BJ (cell line): ENCODE results near the gene PODXL. TPM values are rescaled to one million over a fixed set of nuclear protein-coding genes. Genes with fewer than 3 reads are reported as not detected.

Source experiments
- CTCF ChIA-PET: fragments of 350-600 bp; formaldehyde crosslinking; extraction: SDS; loops from one replicate; lab custom pipeline; 2021; ENCODE audit warnings: antibody characterized with exemption, inconsistent platforms; lab: Yijun Ruan, JAX
- POLR2A ChIA-PET: fragments of 300-600 bp; sonication (Branson Sonifier 250); formaldehyde crosslinking; extraction: SDS; loops from one replicate; lab custom pipeline; 2021; ENCODE audit warnings: antibody characterized with exemption; lab: Charles Lee
- DNase-seq: peaks from one replicate; pipeline ENCODE4 v3.0.0-alpha.2; 2011; ENCODE audit warnings: low read depth
- H3K27me3 ChIP-seq: 2 replicates; pipeline ENCODE4 v1.6.0; 2011; ENCODE audit warnings: low read length; ENCODE audit not compliant: control insufficient read depth, insufficient read depth
- H3K36me3 ChIP-seq: 2 replicates; pipeline ENCODE4 v1.5.1; 2011; ENCODE audit warnings: low read length; ENCODE audit not compliant: control insufficient read depth, insufficient read depth
- H3K4me3 ChIP-seq: 2 replicates; pipeline ENCODE4 v1.5.1; 2011; ENCODE audit warnings: low read depth, mild to moderate bottlenecking, control low read depth, low read length
- CTCF ChIP-seq: IDR thresholded peaks from 2 replicates; pipeline ENCODE4 v1.5.1; 2011; ENCODE audit warnings: low read depth, mild to moderate bottlenecking, control low read depth, inconsistent platforms, low read length, moderate library complexity; ENCODE audit not compliant: insufficient read depth
- polyA plus RNA-seq: library from polyadenylated mRNA; depleted of rRNA; stranded (reverse); fragments of >200 nt; gene quantifications from 2 replicates; pipeline ENCODE4 v1.2.3, GENCODE V29; 2011

The PODXL gene
- polyA plus RNA-seq, 1 experiment: 0.53 TPM

DNA sequence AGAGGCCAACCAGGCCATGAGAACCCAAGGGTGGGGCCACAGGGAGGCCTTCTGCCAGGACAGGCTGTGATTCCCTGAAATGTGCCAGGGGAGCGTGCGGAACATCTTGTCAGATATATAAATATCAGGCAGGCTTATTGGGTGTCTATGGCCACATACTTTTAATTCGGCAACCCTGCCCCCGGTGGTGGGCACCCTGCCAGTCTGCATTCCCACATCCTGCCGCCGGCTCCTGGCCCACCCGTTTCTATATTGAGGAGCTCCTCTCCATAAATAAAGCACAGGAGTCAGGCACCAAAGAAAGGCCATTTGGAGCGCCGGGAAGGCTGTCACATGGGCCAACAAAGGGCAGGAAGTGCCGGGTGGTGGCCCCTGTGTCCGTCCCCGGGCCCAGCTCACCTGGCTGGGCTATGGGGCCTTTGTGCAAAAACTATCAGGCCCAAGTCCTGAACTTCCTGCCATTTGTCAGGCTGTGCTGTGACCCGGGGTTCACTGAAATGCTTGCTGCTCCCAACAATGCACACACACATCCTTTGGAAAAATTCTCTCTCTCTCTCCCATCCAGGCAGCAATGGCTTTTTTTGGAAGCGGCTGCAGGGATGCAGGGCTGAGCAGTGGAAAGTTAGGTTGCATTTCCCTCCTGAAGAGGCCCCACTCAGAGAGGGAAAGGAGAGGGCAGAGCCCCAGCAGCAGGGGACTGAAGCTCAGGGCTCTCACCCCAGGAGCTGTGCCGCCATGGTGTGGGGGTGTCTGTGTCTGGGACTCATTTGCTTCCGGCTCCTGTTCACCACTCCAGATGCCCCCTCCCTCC lies 25.0 kb upstream of the PODXL start:
- ChIA-PET POLR2A (no interaction called here), CTCF (interaction anchor here (0.9 to 1.8 kb wide), 2 partner anchors 9 to 23 kb away, joined by 3 to 4 read pairs; no protein-coding TSS in a partner anchor)

DNA sequence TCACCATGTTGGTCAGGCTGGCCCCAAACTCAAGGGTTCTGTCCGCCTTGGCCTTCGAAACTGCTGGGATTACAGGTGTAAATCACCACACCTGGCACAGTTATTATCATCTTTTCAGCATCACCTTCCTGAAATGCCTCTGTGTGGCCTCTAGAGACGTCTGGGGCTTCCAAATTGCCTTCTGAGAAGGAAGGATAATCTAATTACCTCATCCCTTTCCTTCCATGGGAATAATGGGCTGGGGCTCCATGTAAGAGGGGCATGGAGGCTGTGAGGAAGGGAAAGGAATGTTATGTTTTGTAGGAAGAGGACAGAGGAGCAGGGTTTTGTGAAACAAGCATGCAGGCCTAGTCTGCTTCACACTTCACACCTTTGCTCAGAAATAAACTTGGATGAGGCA lies 22.2 kb upstream of the PODXL start:
- Histone ChIP-seq H3K27me3 (peaks cover 1% of the 10 kb centered on the region), H3K4me3 (no peak overlapping the region), H3K36me3 (no peaks in the 10 kb centered on the region)
- TF ChIP-seq CTCF: no peak
- DNase-seq: no peak
- ChIA-PET CTCF (no interaction called here), POLR2A (no interaction called here)

More for the DNA sequence above, 25.0 kb upstream of the PODXL start:
- Histone ChIP-seq H3K4me3 (no peak overlapping the region), H3K36me3 (no peaks in the 10 kb centered on the region), H3K27me3 (peaks cover 7% of the 10 kb centered on the region)
- TF ChIP-seq CTCF: no peak
- DNase-seq: no peak

DNA sequence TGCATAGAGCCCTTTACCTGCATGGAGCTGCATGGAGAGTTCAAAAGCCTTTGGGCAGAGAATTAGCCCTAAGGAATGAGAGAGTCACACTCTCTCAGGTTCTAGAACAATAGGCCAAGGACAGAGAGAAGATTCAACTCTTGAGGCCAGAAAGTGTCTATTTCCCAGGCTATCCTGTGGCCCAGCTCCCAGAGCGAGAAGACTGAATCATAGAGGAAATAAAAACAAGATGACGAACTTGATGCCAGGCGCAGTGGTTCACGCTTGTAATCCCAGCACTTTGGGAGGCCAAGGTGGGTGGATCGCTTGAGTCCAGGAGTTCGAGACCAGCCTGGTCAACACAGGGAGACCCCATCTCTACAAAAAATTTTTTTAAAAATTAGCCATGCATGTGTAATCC lies 18.3 kb upstream of the PODXL start:
- ChIA-PET POLR2A (no interaction called here), CTCF (interaction anchor here (0.6 to 2.0 kb wide), 2 partner anchors 12 to 127 kb away, joined by 3 to 6 read pairs; no protein-coding TSS in a partner anchor)

DNA sequence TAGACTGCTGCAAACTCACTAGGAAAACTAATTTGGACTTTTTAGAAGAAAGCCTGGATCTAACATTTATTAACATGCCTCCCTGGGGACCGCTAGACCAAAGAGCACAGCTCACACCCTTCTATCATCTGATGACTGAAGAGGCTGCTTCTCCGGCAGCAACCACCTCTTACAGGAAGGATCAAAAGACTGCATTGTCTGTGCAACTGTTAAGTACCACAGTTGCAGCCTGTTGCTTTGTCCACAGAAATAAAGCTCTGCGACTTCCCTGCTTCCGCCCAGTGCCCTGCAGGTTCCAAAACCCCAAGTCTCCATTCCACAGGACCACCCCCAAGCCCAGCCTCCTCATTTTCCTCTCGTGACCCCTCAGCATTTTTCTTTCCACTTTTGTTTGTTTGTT lies 14.0 kb upstream of the PODXL start:
- no peak overlapping the region for H3K4me3 ChIP-seq

More for the DNA sequence above, 18.3 kb upstream of the PODXL start:
- H3K4me3 ChIP-seq: no peak overlapping the region
- peaks cover 4% of the 10 kb centered on the region for H3K27me3 ChIP-seq
- TF ChIP-seq CTCF: no peak
- no peak for DNase-seq
- H3K36me3 ChIP-seq: no peaks in the 10 kb centered on the region

More for the DNA sequence above, 14.0 kb upstream of the PODXL start:
- DNase-seq: no peak
- Histone ChIP-seq H3K27me3 (peaks cover 5% of the 10 kb centered on the region; the same call in 1 of the 2 replicates), H3K36me3 (no peaks in the 10 kb centered on the region)
- TF ChIP-seq CTCF: no peak
- ChIA-PET CTCF (no interaction called here), POLR2A (no interaction called here)
